ENCODE data around the gene STMND1. TPM values are rescaled to one million over a fixed set of nuclear protein-coding genes. Genes with fewer than 3 reads are reported as not detected.

Gene STMND1
- total RNA-seq, 1 experiment from 2014 or later, result not detected

DNA sequence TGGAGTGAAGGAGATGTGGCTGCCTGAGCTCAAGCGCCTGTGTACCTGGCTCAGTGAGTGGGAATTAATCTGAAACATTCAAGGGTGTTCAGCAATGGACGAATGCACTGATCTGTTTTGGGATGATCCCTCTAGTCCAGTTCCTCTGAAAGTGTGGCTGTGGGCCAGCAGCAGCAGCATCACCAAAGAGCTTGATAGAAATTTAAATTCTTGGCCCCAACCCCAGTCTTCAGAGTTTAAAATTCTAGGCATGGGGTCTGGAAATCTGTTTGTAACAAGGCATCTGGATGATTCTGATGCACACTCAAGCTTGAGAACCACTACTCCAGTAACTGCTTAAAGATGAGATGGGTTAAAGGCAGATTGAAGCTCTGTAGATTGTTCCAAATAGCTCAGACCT is 59.2 kb downstream of the STMND1 start:
- Histone ChIP-seq H4K8ac (replicated peaks; ENCODE audit: insufficient read length, low read depth, low read length) (no peak overlapping the region), H3K56ac (ENCODE audit: insufficient read length, low read depth, low read length) (no peak overlapping the region), H3K9ac (ENCODE audit: extremely low read depth, insufficient read length, low read length) (no peak overlapping the region), H3K9me3 (ENCODE audit: control insufficient read depth, low read depth, low read length) (no peaks in the 10 kb centered on the region), H2BK20ac (ENCODE audit: low read depth, low read length, poor library complexity, severe bottlenecking) (no peak overlapping the region), H4K91ac (ENCODE audit: insufficient read length, low read depth, low read length) (no peak overlapping the region), H3K4me2 (ENCODE audit: insufficient read depth, insufficient read length, low read length) (no peak overlapping the region), H3T11ph (ENCODE audit: low read length) (no peak overlapping the region), H2AK5ac (ENCODE audit: insufficient read length, low read length) (no peak overlapping the region), H3K4me1 (ENCODE audit: insufficient read depth, low read length) (no peaks in the 10 kb centered on the region), H3K79me2 (ENCODE audit: insufficient read depth, low read length) (no peaks in the 10 kb centered on the region), H3K27ac (ENCODE audit: insufficient read length, low read depth, low read length) (no peak overlapping the region), H2AFZ (ENCODE audit: low read length) (no peak overlapping the region), H2BK12ac (ENCODE audit: insufficient read length, low read depth, low read length) (no peak overlapping the region), H3K27me3 (ENCODE audit: insufficient read depth, low read length) (no peaks in the 10 kb centered on the region), H2BK15ac (ENCODE audit: low read depth, low read length) (no peak overlapping the region), H2BK120ac (ENCODE audit: low read depth, low read length, poor library complexity, severe bottlenecking) (no peak overlapping the region), H3K14ac (ENCODE audit: insufficient read depth, low read length) (no peak overlapping the region), H3K23ac (ENCODE audit: insufficient read length, low read depth, low read length) (no peak overlapping the region), H3K23me2 (ENCODE audit: insufficient read length, low read depth, low read length, poor library complexity, severe bottlenecking) (no peaks in the 10 kb centered on the region), H3K4ac (ENCODE audit: low read depth, low read length) (no peak overlapping the region), H4K5ac (ENCODE audit: insufficient read length, low read depth, low read length) (no peak overlapping the region), H4K20me1 (ENCODE audit: control insufficient read depth, insufficient read depth, insufficient read length) (no peaks in the 10 kb centered on the region), H3K18ac (ENCODE audit: insufficient read length, low read depth, low read length) (no peak overlapping the region), H3K79me1 (ENCODE audit: insufficient read depth, low read depth, low read length, poor library complexity, severe bottlenecking) (no peaks in the 10 kb centered on the region), H2BK5ac (ENCODE audit: insufficient read length, low read length) (no peak overlapping the region)
- Mint-ChIP-seq H3K27me3 (ENCODE audit: low read depth) (peaks cover 13% of the 10 kb centered on the region), H3K9me3 (peaks cover 0 to 8% of the 10 kb centered on the region in 2 experiments; a peak in 3 of 5 replicates), H3K27ac (no peak overlapping the region), H3K36me3 (ENCODE audit: insufficient read depth in 1 of 3, low read depth in 3 of 3) (peaks cover 0 to 4% (median 2%) of the 10 kb centered on the region in 3 experiments; a peak in 1 of 7 replicates), H3K4me1 (no peaks in the 10 kb centered on the region), H3K4me3 (no peak overlapping the region)
- WGBS (ENCODE audit: extremely low coverage, insufficient read length, low lambda C conversion rate), result no CpG with 5 or more reads among the region's 2 CpGs
- DNase-seq, result no peak
- no peak for TF ChIP-seq CTCF (conservative IDR thresholded peaks at IDR 0.05)
